NB4 (cell line): ENCODE measurements around the gene CFAP251.

ENCODE experiments used
- DNase-seq: peaks from one replicate; pipeline ENCODE4 v3.0.0; 2010; ENCODE audit warnings: low read depth
- H3K4me3 ChIP-seq: one replicate; pipeline ENCODE4 v1.5.1; 2011; ENCODE audit warnings: mild to moderate bottlenecking, low read depth, low read length, moderate library complexity
- CTCF ChIP-seq: IDR thresholded peaks from one replicate; pipeline ENCODE4 v1.5.1; 2012; ENCODE audit warnings: low read depth, low read length
- MYC ChIP-seq: IDR thresholded peaks from 2 replicates; pipeline ENCODE4 v1.6.1; 2011; ENCODE audit warnings: low read depth, low read length
- POLR2A ChIP-seq: IDR thresholded peaks from 2 replicates; pipeline ENCODE4 v1.6.1; 2011; ENCODE audit warnings: mild to moderate bottlenecking; ENCODE audit not compliant: insufficient read length; ENCODE audit errors: extremely low read depth
- TF ChIP-seq, protein P1 (sequence below): IDR thresholded peaks from 2 replicates; pipeline ENCODE4 v1.6.1; 2011; ENCODE audit warnings: low read depth, low read length

CFAP251 gene

DNA sequence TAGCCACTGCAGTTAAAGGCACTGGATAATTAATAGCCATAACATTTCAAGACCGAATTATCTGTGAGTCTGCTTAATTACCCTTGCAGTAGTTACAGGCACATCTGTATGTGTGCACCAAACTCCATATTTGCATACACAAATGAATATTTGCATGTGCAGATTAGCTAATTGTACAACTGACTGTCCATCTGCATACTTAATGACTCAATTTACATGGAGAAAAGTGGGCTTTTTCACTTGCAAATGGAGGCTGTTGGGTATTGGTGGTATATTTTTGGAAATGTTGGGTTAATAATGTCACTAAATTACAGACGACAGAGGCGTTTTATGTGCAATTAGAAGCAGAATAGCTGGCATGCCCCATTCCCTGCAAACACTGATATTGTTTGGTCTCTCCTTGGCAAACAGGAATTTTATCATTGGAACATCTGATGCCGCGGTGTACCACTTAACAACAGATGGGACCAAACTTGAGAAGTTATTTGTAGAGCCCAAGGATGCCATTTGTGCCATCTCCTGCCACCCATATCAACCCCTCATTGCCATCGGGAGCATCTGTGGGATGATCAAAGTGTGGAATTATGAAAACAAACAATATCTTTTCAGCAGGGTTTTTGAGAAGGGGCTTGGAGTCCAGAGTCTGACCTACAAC is 39.6 kb downstream of the CFAP251 start:
- TF ChIP-seq POLR2A (no peak), MYC (no peak), CTCF (no peak)
- TF ChIP-seq, protein P1, sequence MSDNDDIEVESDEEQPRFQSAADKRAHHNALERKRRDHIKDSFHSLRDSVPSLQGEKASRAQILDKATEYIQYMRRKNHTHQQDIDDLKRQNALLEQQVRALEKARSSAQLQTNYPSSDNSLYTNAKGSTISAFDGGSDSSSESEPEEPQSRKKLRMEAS, result no peak
- H3K4me3 ChIP-seq, result no peak overlapping the region
- no peak for DNase-seq

- TF ChIP-seq CTCF (no peak), POLR2A (no peak), MYC (no peak)
- TF ChIP-seq, protein P1, result no peak
- DNase-seq, result no peak
- H3K4me3 ChIP-seq, result no peak overlapping the region
Measured at GRCh38 chr12:121958541-121959240, 40.3 kb downstream of the CFAP251 start.

DNA sequence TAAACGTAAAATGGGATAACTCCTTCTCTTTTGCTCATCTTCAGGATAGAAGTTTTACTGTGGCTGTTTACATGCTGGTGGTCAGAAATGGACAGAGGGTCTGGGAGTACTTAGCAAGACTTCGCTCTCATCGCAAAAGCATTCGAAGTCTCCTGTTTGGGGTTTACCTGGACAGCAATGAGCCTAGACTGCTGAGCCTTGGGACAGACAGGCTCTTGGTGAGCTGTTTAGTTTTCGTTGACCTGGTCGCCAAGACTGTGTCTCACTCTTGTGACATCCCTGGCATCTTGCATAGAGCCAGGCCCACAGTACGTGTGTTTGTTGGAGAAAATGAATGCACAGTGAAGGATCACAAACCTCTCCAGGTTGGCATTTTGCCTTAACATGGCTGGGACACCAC is 42.1 kb downstream of the CFAP251 start:
- no peak overlapping the region for H3K4me3 ChIP-seq
- TF ChIP-seq CTCF (no peak), MYC (no peak), POLR2A (no peak)
- TF ChIP-seq, protein P1, result no peak
- no peak for DNase-seq

- DNase-seq, result no peak
- TF ChIP-seq POLR2A (no peak), CTCF (no peak), MYC (no peak)
- TF ChIP-seq, protein P1, result no peak
- H3K4me3 ChIP-seq, result no peak overlapping the region
Measured at GRCh38 chr12:121961195-121961879, 42.9 kb downstream of the CFAP251 start.

GRCh38 chr12:121963341-121964018 is 45.1 kb downstream of the CFAP251 start:
- no peak for TF ChIP-seq MYC
- no peak for DNase-seq
- H3K4me3 ChIP-seq, result no peak overlapping the region
